Activated CD8-positive, alpha-beta memory T cell treated with anti-CD3 and anti-CD28 coated beads, Interleukin-2, amount 10 ng/mL, durations not matched to agents 7 days and 5 days (primary cell): ENCODE data around the gene NUAK2. TPM values are rescaled to one million over a fixed set of nuclear protein-coding genes. Genes with fewer than 3 reads are reported as not detected.
A peak's percentile ranks its signal among the peaks of the same experiment; 100 is the strongest.

ENCODE experiments used
- ATAC-seq: fragments of 150-1000 bp; cut with Tn5 transposase; one replicate; pipeline ENCODE4 v1.10.0; 2021; ENCODE audit warnings: moderate library complexity
- CTCF ChIA-PET: fragments of 350-600 bp; sonication (Branson Sonifier 250); formaldehyde crosslinking; loops from one replicate; lab custom pipeline; 2021; ENCODE audit warnings: antibody characterized with exemption; lab: Charles Lee
- DNase-seq: peaks from one replicate; pipeline ENCODE4 v3.0.0-alpha.2; 2020
- H3K27ac Mint-ChIP-seq: one replicate; pipeline ENCODE4 v1.8.0; 2021; ENCODE audit warnings: mild to moderate bottlenecking, mixed read lengths
- H3K27me3 Mint-ChIP-seq: one replicate; pipeline ENCODE4 v1.8.0; 2021; ENCODE audit warnings: mixed read lengths
- H3K36me3 Mint-ChIP-seq: one replicate; pipeline ENCODE4 v1.8.0; 2021; ENCODE audit warnings: mild to moderate bottlenecking, mixed read lengths
- H3K4me1 Mint-ChIP-seq: one replicate; pipeline ENCODE4 v1.8.0; 2021; ENCODE audit warnings: mixed read lengths
- H3K4me3 Mint-ChIP-seq: one replicate; pipeline ENCODE4 v1.8.0; 2021; ENCODE audit warnings: mild to moderate bottlenecking, moderate library complexity, mixed read lengths
- H3K9me3 Mint-ChIP-seq: one replicate; pipeline ENCODE4 v1.8.0; 2022; ENCODE audit warnings: low read depth, mixed read lengths
- total RNA-seq, 2 experiments: library from RNA; stranded (reverse); gene quantifications; one replicate each; pipeline ENCODE4 v1.2.3, GENCODE V29; 2021

Gene NUAK2
- total RNA-seq, 2 experiments from 2014 or later = 1.9 to 6.0 TPM

- Mint-ChIP-seq H3K4me1 (peaks cover 15% of the 10 kb centered on the region), H3K27ac (no peak overlapping the region), H3K4me3 (no peak overlapping the region), H3K36me3 (no peaks in the 10 kb centered on the region), H3K27me3 (no peaks in the 10 kb centered on the region), H3K9me3 (no peaks in the 10 kb centered on the region)
- CTCF ChIA-PET = interaction anchor here (1.3 to 22.0 kb wide), 7 partner anchors 14 to 217 kb away, joined by 3 to 1096 read pairs (median 13); partner anchors contain the start of gene NUAK2
- ATAC-seq (no peak), DNase-seq (no peak)
Measured at GRCh38 chr1:205270271-205270670, 51.3 kb downstream of the NUAK2 start.

DNA sequence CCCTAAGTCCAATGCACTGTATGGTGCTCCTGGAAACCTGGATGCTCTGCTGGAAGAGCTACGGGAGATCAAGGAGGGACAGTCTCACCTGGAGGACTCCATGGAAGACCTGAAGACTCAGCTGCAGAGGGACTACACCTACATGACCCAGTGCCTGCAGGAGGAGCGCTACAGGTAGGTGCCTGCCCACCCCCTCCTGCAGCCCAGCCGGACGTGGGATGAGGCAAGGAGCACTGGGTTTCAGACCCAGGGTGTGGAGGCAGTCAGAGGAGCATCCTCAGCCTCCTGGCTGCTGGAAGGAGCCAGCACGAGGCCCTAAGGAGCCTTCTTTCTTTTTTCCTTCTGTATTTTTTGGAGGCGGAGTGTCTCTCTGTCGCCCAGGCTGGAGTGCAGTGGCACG is 51.8 kb downstream of the NUAK2 start:
- CTCF ChIA-PET = interaction anchor here (1.6 to 22.0 kb wide), 4 partner anchors 13 to 161 kb away, joined by 4 to 1096 read pairs (median 29); partner anchors contain the start of gene NUAK2
- H3K4me3 Mint-ChIP-seq = no peak overlapping the region
- no peak for DNase-seq
- no peak overlapping the region for H3K27ac Mint-ChIP-seq
- peaks cover 15% of the 10 kb centered on the region for H3K4me1 Mint-ChIP-seq
- ATAC-seq = no peak
- H3K27me3 Mint-ChIP-seq = no peaks in the 10 kb centered on the region
- H3K36me3 Mint-ChIP-seq = no peaks in the 10 kb centered on the region
- H3K9me3 Mint-ChIP-seq = no peaks in the 10 kb centered on the region

DNA sequence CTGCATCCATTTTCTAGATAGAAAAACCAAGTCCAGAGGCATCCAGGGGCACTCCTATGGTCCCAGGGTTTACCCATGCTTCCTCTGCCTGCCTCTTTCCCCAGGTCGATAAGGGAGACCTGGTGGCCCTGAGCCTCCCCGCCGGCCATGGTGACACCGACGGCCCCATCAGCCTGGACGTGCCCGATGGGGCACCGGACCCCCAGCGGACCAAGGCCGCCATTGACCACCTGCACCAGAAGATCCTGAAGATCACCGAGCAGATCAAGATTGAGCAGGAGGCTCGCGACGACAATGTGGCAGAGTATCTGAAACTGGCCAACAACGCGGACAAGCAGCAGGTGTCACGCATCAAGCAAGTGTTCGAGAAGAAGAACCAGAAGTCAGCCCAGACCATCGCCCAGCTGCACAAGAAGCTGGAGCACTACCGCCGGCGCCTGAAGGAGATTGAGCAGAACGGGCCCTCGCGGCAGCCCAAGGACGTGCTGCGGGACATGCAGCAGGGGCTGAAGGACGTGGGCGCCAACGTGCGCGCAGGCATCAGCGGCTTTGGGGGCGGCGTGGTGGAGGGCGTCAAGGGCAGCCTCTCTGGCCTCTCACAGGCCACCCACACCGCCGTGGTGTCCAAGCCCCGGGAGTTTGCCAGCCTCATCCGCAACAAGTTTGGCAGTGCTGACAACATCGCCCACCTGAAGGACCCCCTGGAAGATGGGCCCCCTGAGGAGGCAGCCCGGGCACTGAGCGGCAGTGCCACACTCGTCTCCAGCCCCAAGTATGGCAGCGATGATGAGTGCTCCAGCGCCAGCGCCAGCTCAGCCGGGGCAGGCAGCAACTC is 52.5 kb downstream of the NUAK2 start:
- CTCF ChIA-PET = interaction anchor here (1.9 to 22.0 kb wide), 3 partner anchors 13 to 72 kb away, joined by 4 to 1096 read pairs (median 53); partner anchors contain the start of gene NUAK2
- no peak overlapping the region for H3K4me3 Mint-ChIP-seq
- no peak overlapping the region for H3K27ac Mint-ChIP-seq
- H3K36me3 Mint-ChIP-seq = no peaks in the 10 kb centered on the region
- peaks cover 13% of the 10 kb centered on the region for H3K4me1 Mint-ChIP-seq
- DNase-seq (no peak), ATAC-seq (no peak)
- no peaks in the 10 kb centered on the region for H3K9me3 Mint-ChIP-seq
- no peaks in the 10 kb centered on the region for H3K27me3 Mint-ChIP-seq

DNA sequence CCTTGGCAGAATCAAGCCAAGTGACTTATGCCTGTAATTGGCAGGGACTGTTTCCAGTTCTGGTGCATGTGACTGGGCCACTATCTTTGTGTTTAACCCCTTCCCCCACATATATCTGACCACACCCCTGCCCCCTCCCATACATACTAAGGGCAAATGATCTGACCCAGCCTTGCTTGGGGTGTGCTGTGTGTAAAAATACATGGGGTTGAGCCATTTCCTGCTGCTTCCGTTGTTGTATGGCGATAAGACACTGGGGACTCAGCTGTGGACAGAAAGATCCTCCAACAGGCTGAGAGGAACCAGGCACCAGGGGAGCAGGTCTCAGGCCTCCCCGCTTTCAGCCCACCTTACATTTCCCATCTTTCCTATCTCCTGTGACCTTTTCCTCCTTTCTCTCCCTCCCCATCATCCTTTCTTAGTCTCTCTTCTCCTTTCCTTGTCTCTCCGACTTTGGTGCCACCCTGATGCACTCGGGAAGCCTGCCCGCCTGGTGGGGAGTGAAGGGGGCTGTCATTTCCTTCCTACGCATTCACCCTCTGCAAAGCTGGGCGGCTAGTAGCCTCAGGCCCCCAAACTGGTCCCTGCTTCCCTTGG is 54.1 kb downstream of the NUAK2 start:
- CTCF ChIA-PET = interaction anchor here (1.0 to 1.5 kb wide), 4 partner anchors 10 to 68 kb away, joined by 3 to 4 read pairs (median 3); no protein-coding TSS in a partner anchor
- DNase-seq (no peak), ATAC-seq (no peak)
- Mint-ChIP-seq H3K27me3 (no peaks in the 10 kb centered on the region), H3K4me1 (peaks cover 17% of the 10 kb centered on the region), H3K27ac (no peak overlapping the region), H3K4me3 (no peak overlapping the region), H3K9me3 (no peaks in the 10 kb centered on the region), H3K36me3 (no peaks in the 10 kb centered on the region)

- Mint-ChIP-seq H3K4me3 (no peak overlapping the region), H3K36me3 (no peaks in the 10 kb centered on the region), H3K9me3 (no peaks in the 10 kb centered on the region), H3K27ac (no peak overlapping the region), H3K27me3 (no peaks in the 10 kb centered on the region), H3K4me1 (peaks cover 22% of the 10 kb centered on the region)
- no peak for DNase-seq
- no peak for ATAC-seq
- CTCF ChIA-PET = interaction anchor here (1.0 to 1.5 kb wide), 6 partner anchors 10 to 68 kb away, joined by 3 to 4 read pairs (median 3); no protein-coding TSS in a partner anchor
Measured at GRCh38 chr1:205266611-205267305, 54.8 kb downstream of the NUAK2 start.

GRCh38 chr1:205263580-205264190 is 57.9 kb downstream of the NUAK2 start:
- Mint-ChIP-seq H3K9me3 (no peaks in the 10 kb centered on the region), H3K4me1 (peaks cover 28% of the 10 kb centered on the region), H3K27me3 (no peaks in the 10 kb centered on the region), H3K27ac (no peak overlapping the region), H3K36me3 (no peaks in the 10 kb centered on the region), H3K4me3 (no peak overlapping the region)
- no peak for ATAC-seq
- DNase-seq = no peak
- CTCF ChIA-PET = interaction anchor here (0.7 to 16.4 kb wide), 5 partner anchors 9 to 74 kb away, joined by 3 to 207 read pairs (median 4); partner anchors contain the start of gene TMCC2

DNA sequence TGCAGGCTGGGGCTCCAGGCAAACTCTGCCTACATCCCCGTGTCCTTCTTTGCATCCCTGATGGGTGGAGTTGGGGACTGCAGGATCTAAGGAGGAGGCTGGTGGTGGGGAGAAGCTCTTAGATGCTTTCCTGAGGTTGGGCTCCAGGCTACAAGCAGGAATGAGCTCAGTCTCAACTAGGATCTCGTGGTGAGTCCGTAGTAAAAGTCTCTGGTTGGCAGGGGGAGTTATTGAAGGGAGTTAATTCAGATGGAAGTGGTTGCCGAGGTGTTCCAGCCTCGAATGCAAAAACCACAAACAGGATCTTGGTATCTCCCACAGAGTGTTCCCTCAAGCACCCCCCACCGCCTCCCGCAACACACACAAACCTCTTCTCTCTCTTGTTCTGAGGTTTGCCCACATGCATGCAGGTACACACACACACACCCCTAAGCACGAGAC is 58.8 kb downstream of the NUAK2 start:
- no peak for DNase-seq
- H3K4me3 Mint-ChIP-seq = no peak overlapping the region
- H3K27me3 Mint-ChIP-seq = no peaks in the 10 kb centered on the region
- no peak for ATAC-seq
- H3K4me1 Mint-ChIP-seq = peaks cover 28% of the 10 kb centered on the region
- no peak overlapping the region for H3K27ac Mint-ChIP-seq
- H3K36me3 Mint-ChIP-seq = no peaks in the 10 kb centered on the region
- CTCF ChIA-PET = interaction anchor here (0.7 to 16.4 kb wide), 11 partner anchors 10 to 287 kb away, joined by 3 to 207 read pairs (median 3); partner anchors contain the start of gene TMCC2
- no peaks in the 10 kb centered on the region for H3K9me3 Mint-ChIP-seq

DNA sequence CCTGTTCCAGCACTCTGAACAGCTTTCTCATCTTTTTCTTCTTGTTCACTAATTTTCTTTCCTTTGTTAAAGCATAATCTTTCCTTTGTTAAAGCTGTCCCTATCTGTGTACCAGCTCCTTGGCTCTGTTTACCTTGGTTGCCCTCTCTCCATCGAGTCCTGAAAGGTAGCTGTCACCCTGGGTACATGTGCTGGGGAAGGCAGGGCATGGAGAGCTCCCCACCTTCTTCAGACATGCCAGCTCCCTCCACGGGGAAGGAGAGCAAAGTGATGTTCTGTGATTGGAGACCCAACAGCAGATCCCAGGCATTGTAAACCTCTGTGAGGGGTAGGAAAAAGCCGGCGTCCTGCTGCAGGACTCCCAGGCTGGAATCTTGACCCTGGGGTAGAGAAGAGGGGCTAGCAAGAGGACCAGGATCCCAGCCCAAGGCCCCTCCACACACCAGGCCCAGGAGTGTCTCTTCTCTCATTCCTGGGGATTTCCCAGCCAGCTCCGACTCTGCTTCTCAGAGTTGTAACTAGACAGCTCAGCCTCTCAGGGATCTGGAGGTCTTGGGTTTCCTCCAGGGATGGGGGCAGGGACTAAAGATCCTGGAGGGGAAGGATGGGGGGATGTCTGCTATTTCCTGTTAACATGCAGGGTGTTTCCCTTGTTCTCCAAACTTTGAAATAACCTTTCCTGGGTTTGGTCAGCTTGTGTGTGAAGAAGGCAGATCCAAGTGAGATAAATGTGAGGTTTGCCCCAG is 59.4 kb downstream of the NUAK2 start:
- no peak overlapping the region for H3K4me3 Mint-ChIP-seq
- no peaks in the 10 kb centered on the region for H3K9me3 Mint-ChIP-seq
- no peak for ATAC-seq
- DNase-seq = no peak
- CTCF ChIA-PET = interaction anchor here (0.7 to 16.4 kb wide), 13 partner anchors 10 to 286 kb away, joined by 3 to 207 read pairs (median 3); partner anchors contain the start of gene TMCC2
- no peaks in the 10 kb centered on the region for H3K36me3 Mint-ChIP-seq
- peaks cover 23% of the 10 kb centered on the region for H3K4me1 Mint-ChIP-seq
- no peaks in the 10 kb centered on the region for H3K27me3 Mint-ChIP-seq
- no peak overlapping the region for H3K27ac Mint-ChIP-seq

- no peaks in the 10 kb centered on the region for H3K36me3 Mint-ChIP-seq
- DNase-seq (peak; percentile 49), ATAC-seq (peak; percentile 52)
- no peak overlapping the region for H3K4me3 Mint-ChIP-seq
- peaks cover 21% of the 10 kb centered on the region for H3K4me1 Mint-ChIP-seq
- H3K9me3 Mint-ChIP-seq = no peaks in the 10 kb centered on the region
- H3K27ac Mint-ChIP-seq = no peak overlapping the region
- CTCF ChIA-PET = interaction anchor here (0.6 to 16.4 kb wide), 13 partner anchors 9 to 284 kb away, joined by 3 to 207 read pairs (median 4); partner anchors contain the start of gene TMCC2
- H3K27me3 Mint-ChIP-seq = no peaks in the 10 kb centered on the region
Measured at GRCh38 chr1:205260948-205261732, 60.4 kb downstream of the NUAK2 start.

- Mint-ChIP-seq H3K4me1 (peaks cover 21% of the 10 kb centered on the region), H3K9me3 (no peaks in the 10 kb centered on the region), H3K27me3 (no peaks in the 10 kb centered on the region), H3K27ac (no peak overlapping the region), H3K4me3 (no peak overlapping the region), H3K36me3 (no peaks in the 10 kb centered on the region)
- ATAC-seq (no peak), DNase-seq (no peak)
- CTCF ChIA-PET = interaction anchor here (0.9 to 16.4 kb wide), 9 partner anchors 9 to 271 kb away, joined by 3 to 207 read pairs (median 5); partner anchors contain the start of gene TMCC2
Measured at GRCh38 chr1:205259998-205260397, 61.5 kb downstream of the NUAK2 start.

- Mint-ChIP-seq H3K4me1 (peaks cover 21% of the 10 kb centered on the region), H3K4me3 (no peak overlapping the region), H3K36me3 (no peaks in the 10 kb centered on the region), H3K27ac (no peak overlapping the region), H3K9me3 (no peaks in the 10 kb centered on the region), H3K27me3 (no peaks in the 10 kb centered on the region)
- no peak for DNase-seq
- CTCF ChIA-PET = interaction anchor here (1.0 to 16.4 kb wide), 7 partner anchors 9 to 270 kb away, joined by 3 to 207 read pairs (median 5); partner anchors contain the start of gene TMCC2
- no peak for ATAC-seq
Measured at GRCh38 chr1:205259324-205259832, 62.2 kb downstream of the NUAK2 start.
